K562 (cell line): ENCODE measurements around the gene RNF31. TPM values are rescaled to one million over a fixed set of nuclear protein-coding genes. Genes with fewer than 3 reads are reported as not detected.
A peak's percentile ranks its signal among the peaks of the same experiment; 100 is the strongest.

Experiments
- ATAC-seq: fragments of 200-7000 bp; cut with Tn5 transposase; 3 replicates; pipeline ENCODE4 v1.9.1; 2020; ENCODE audit warnings: moderate library complexity
- BruUV-seq: library from RNA; stranded (reverse); fragments of 400-500 nt; replicated peaks from 2 replicates; lab custom pipeline; 2021; lab: Mats Ljungman, UMichigan
- CTCF ChIA-PET: fragments of 300-600 bp; formaldehyde crosslinking; extraction: SDS; loops from one replicate; lab custom pipeline; 2021; ENCODE audit warnings: low intra/inter-chr PET ratio; lab: Yijun Ruan, JAX
- POLR2A ChIA-PET: fragments of 300-600, 350-650 bp; sonication (Branson Sonifier 250); formaldehyde crosslinking; extraction: SDS; loops from one replicate; lab custom pipeline; 2021; ENCODE audit warnings: antibody characterized with exemption, inconsistent platforms; lab: Yijun Ruan, JAX
- DNase-seq, 4 experiments: peaks; one replicate each; pipeline versions ENCODE4 v3.0.0 to v3.0.0-alpha.2; 2011 to 2018; ENCODE audit warnings: low spot score in 3 of 4, mixed read lengths in 3 of 4; ENCODE audit errors: extremely low read depth in 1 of 4
- FAIRE-seq: peaks from 2 replicates; lab custom pipeline; 2011; peaks lifted over from hg19 to GRCh38; lab: Jason Lieb, UNC
- H2AFZ ChIP-seq: 2 replicates; pipeline ENCODE4 v1.6.0; 2011; ENCODE audit warnings: low read depth, low read length, control low read depth, inconsistent platforms
- H3K27ac ChIP-seq: fragments of 200-600 bp; 3 replicates; pipeline ENCODE4 v1.8.0; 2011; ENCODE audit warnings: low read depth, mild to moderate bottlenecking, control low read depth, inconsistent platforms, low read length, moderate library complexity, mixed read lengths; ENCODE audit errors: extremely low read depth
- H3K27me3 ChIP-seq, 2 experiments: fragments of 300-600 bp in 1 of 2; 2 replicates in 1 of 2; 3 replicates in 1 of 2; pipeline versions ENCODE4 v1.6.0 to v1.8.0; 2011; ENCODE audit warnings: inconsistent platforms in 2 of 2, low read length in 2 of 2, mild to moderate bottlenecking in 1 of 2, mixed read lengths in 1 of 2, moderate library complexity in 1 of 2; ENCODE audit not compliant: control insufficient read depth in 2 of 2, insufficient read depth in 2 of 2
- H3K36me3 ChIP-seq: fragments of 300-600 bp; 3 replicates; pipeline ENCODE4 v1.8.0; 2011; ENCODE audit warnings: mild to moderate bottlenecking, low read length, inconsistent platforms; ENCODE audit not compliant: control insufficient read depth, insufficient read depth
- H3K4me1 ChIP-seq, 2 experiments: fragments of 200-600 bp in 1 of 2; replicated peaks in 1 of 2; 2 replicates in 1 of 2; 3 replicates in 1 of 2; pipeline versions ENCODE4 v1.5.1 to v1.8.0; 2011; ENCODE audit warnings: inconsistent platforms in 2 of 2, low read length in 2 of 2, mild to moderate bottlenecking in 1 of 2, mixed read lengths in 1 of 2, moderate library complexity in 1 of 2; ENCODE audit not compliant: control insufficient read depth in 2 of 2, insufficient read depth in 2 of 2
- H3K4me2 ChIP-seq: 2 replicates; pipeline ENCODE4 v1.6.1; 2011; ENCODE audit warnings: low read length, control low read depth, inconsistent platforms, mixed read lengths; ENCODE audit not compliant: insufficient read depth
- H3K4me3 ChIP-seq: fragments of 200-600 bp; sonication (generic), shearing (Covaris generic); 2 replicates; pipeline ENCODE4 v1.5.1; 2016; ENCODE audit warnings: control low read depth, inconsistent platforms
- H3K79me2 ChIP-seq: fragments of 200-600 bp; 3 replicates; pipeline ENCODE4 v1.8.0; 2011; ENCODE audit warnings: low read length, inconsistent platforms; ENCODE audit not compliant: control insufficient read depth, insufficient read depth
- H3K9ac ChIP-seq, 2 experiments: 2 replicates each; pipeline versions ENCODE4 v1.6.0 to v1.6.1; 2011; ENCODE audit warnings: low read depth in 2 of 2, low read length in 2 of 2, control low read depth in 1 of 2, inconsistent platforms in 1 of 2, mild to moderate bottlenecking in 1 of 2, mixed read lengths in 1 of 2; ENCODE audit not compliant: insufficient read depth in 1 of 2
- H3K9me1 ChIP-seq: one replicate; pipeline ENCODE4 v1.6.0; 2011; ENCODE audit warnings: inconsistent platforms, mild to moderate bottlenecking, low read length, moderate library complexity; ENCODE audit not compliant: control insufficient read depth, insufficient read depth
- H3K9me3 ChIP-seq: replicated peaks from 2 replicates; pipeline ENCODE4 v1.5.1; 2011; ENCODE audit warnings: low read depth, low read length, inconsistent platforms; ENCODE audit not compliant: control insufficient read depth, insufficient read depth
- H4K20me1 ChIP-seq: replicated peaks from 2 replicates; pipeline ENCODE4 v1.6.1; 2011; ENCODE audit warnings: low read length, inconsistent platforms, mixed read lengths; ENCODE audit not compliant: control insufficient read depth, insufficient read depth
- BCOR ChIP-seq: fragments of 450-650 bp; IDR thresholded peaks from 2 replicates; pipeline ENCODE4 v1.6.1; 2016
- CBFA2T2 ChIP-seq: fragments of 450-650 bp; conservative IDR thresholded peaks from 2 replicates; pipeline ENCODE4 v1.6.1; 2017; ENCODE audit warnings: mild to moderate bottlenecking
- KAT2B ChIP-seq: IDR thresholded peaks from one replicate; pipeline ENCODE4 v1.6.1; 2012; ENCODE audit warnings: low read depth, mild to moderate bottlenecking, control low read depth, inconsistent platforms, low read length, moderate library complexity
- NFE2 ChIP-seq: IDR thresholded peaks from 2 replicates; pipeline ENCODE4 v1.6.1; 2014; ENCODE audit warnings: antibody characterized with exemption, low read depth
- PHF20 ChIP-seq: fragments of 450-650 bp; IDR thresholded peaks from 2 replicates; pipeline ENCODE4 v1.6.1; 2018; ENCODE audit not compliant: partially characterized antibody
- PHTF2 ChIP-seq: fragments of 250-450 bp; sonication (Bioruptor Pico); IDR thresholded peaks from 2 replicates; pipeline ENCODE4 v1.5.0; 2021; ENCODE audit warnings: mild to moderate bottlenecking
- POLR2G ChIP-seq: fragments of 200-400 bp; formaldehyde crosslinking; IDR thresholded peaks from 2 replicates; pipeline ENCODE4 v1.6.1; 2017; ENCODE audit warnings: low read depth, mild to moderate bottlenecking, antibody characterized with exemption, low read length, moderate library complexity
- RBM25 ChIP-seq: fragments of 200-400 bp; formaldehyde crosslinking; IDR thresholded peaks from 2 replicates; pipeline ENCODE4 v1.6.1; 2018; ENCODE audit warnings: low read length, low read depth, moderate library complexity; ENCODE audit not compliant: severe bottlenecking
- RUNX1 ChIP-seq: sonication (generic); IDR thresholded peaks from 2 replicates; pipeline ENCODE4 v1.6.1; 2016; ENCODE audit warnings: antibody characterized with exemption, low read depth
- TAF9B ChIP-seq: fragments of 450-650 bp; IDR thresholded peaks from 2 replicates; pipeline ENCODE4 v1.6.1; 2018; ENCODE audit warnings: mild to moderate bottlenecking; ENCODE audit not compliant: partially characterized antibody
- U2AF1 ChIP-seq: fragments of 200-400 bp; formaldehyde crosslinking; optimal IDR thresholded peaks from 2 replicates; pipeline ENCODE3; 2017; ENCODE audit warnings: mild to moderate bottlenecking, low read depth, low read length, moderate library complexity
- ZNF143 ChIP-seq: sonication (generic); formaldehyde crosslinking; IDR thresholded peaks from 2 replicates; pipeline ENCODE4 v1.9.0; 2022; ENCODE audit warnings: mild to moderate bottlenecking, missing genetic modification reagents
- ZNF764 ChIP-seq: fragments of 250-450 bp; sonication (Bioruptor Pico); IDR thresholded peaks from 2 replicates; pipeline ENCODE4 v1.4.0; 2020; ENCODE audit warnings: low read depth, mild to moderate bottlenecking, moderate library complexity
- WGBS: fragments of 100-300 bp; shearing (Covaris generic); methylation state at CpG from one replicate; pipeline ENCODE4 v1.1.6; 2016; ENCODE audit warnings: low coverage, mixed read lengths; ENCODE audit not compliant: insufficient coverage; ENCODE audit errors: missing lambda C conversion rate; 5-methylcytosine and 5-hydroxymethylcytosine counted together
- in situ Hi-C: fragments of 300-500 bp; cut with MboI; formaldehyde crosslinking; loops from 4 replicates; pipeline ENCODE4 v1.15.0; 2018; ENCODE audit warnings: inconsistent platforms, mixed read lengths
- intact Hi-C: fragments of 100-400 bp; cut with micrococcal nuclease; formaldehyde crosslinking; loops from 2 replicates; pipeline ENCODE4 v1.14.2; 2022
- polyA plus RNA-seq, 8 experiments: library from polyadenylated mRNA; depleted of rRNA in 4 of 8; stranded (reverse) in 5 of 8; unstranded in 3 of 8; fragments of >200 nt; fragmentation: Nextera tagmentation in 2 of 8; fragmentation: Illumina TruSeq in 1 of 8; extraction: Ambion mirVana in 2 of 8; extraction: Trizol in 1 of 8; gene quantifications; 2 replicates each; pipeline versions ENCODE4 v1.2.1 to v1.2.3, GENCODE V29; 2011 to 2014; ENCODE audit warnings: inconsistent platforms in 1 of 8, missing spikeins in 1 of 8
- total RNA-seq, 7 experiments: library from RNA; depleted of rRNA in 6 of 7; stranded (reverse); fragments of >200 nt in 6 of 7; fragmentation: Illumina TruSeq in 2 of 7; extraction: Trizol in 2 of 7; gene quantifications; 2 replicates each; pipeline versions ENCODE4 v1.2.1 to v1.2.3, GENCODE V29; 2011 to 2021; ENCODE audit warnings: low replicate concordance in 1 of 7
- TF ChIP-seq, protein P1 (sequence below): fragments of 250-450 bp; sonication (Bioruptor Pico); IDR thresholded peaks from 2 replicates; pipeline ENCODE4 v1.5.0; 2021
- TF ChIP-seq, protein P2 (sequence below): sonication (generic); formaldehyde crosslinking; IDR thresholded peaks from 2 replicates; pipeline ENCODE4 v1.8.0; 2022; ENCODE audit warnings: mild to moderate bottlenecking, missing genetic modification reagents

Gene RNF31
- total and polyA plus RNA-seq, 9 of the 15 experiments (the other 6 are each of a cell fraction or from before 2014, with no cell fraction given), result 3.1 to 47.6 (median 19.1) TPM

DNA sequence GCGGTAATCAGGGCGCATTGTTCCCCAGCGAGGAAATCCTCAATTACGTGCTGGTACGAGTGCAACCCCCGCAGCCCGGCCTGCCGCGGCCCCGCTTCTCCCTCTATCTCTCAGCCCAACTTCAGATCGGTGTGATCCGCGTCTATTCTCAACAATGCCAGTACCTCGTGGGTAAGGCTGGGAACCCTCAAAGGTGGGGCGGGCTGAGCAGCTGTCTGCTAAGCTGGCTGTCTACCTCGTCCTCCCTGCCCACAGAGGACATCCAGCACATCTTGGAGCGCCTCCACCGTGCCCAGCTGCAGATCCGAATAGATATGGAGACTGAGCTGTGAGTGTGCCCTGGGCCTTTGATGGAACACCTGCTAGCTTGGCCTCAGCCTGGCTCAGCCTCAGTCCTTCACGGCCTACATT lies 25.6 kb downstream of the RNF31 start:
- H3K9ac ChIP-seq, result no peak overlapping the region
- H4K20me1 ChIP-seq, result no peaks in the 10 kb centered on the region
- H3K9me1 ChIP-seq, result no peaks in the 10 kb centered on the region
- DNase-seq, result no peak
- intact Hi-C loops (no loop called here), in situ Hi-C loops (no loop called here)
- CTCF ChIA-PET, result no interaction called here
- H3K4me3 ChIP-seq, result no peak overlapping the region
- TF ChIP-seq POLR2G (0 out of 2 replicates have a peak, but pooled peaks have one; percentile 34), U2AF1 (no peak)
- no peaks in the 10 kb centered on the region for H3K9me3 ChIP-seq
- no peak overlapping the region for H3K4me2 ChIP-seq
- no peak for FAIRE-seq
- no peaks in the 10 kb centered on the region for H3K27me3 ChIP-seq
- no peaks in the 10 kb centered on the region; a peak in 3 of 5 replicates for H3K4me1 ChIP-seq
- WGBS, result 70% methylated on average over 9 of the region's 20 CpGs
- no TSS peak for BruUV-seq
- no peaks in the 10 kb centered on the region for H3K79me2 ChIP-seq
- POLR2A ChIA-PET, result interaction anchor here (1.1 to 1.3 kb wide), 2 partner anchors 12 to 37 kb away, joined by 3 to 7 read pairs; partner anchors contain the start of genes IRF9 and PSME1
- no peak overlapping the region for H3K27ac ChIP-seq
- ATAC-seq, result no peak
- H2AFZ ChIP-seq, result no peak overlapping the region
- H3K36me3 ChIP-seq, result no peaks in the 10 kb centered on the region; the same call in 1 of the 3 replicates

DNA sequence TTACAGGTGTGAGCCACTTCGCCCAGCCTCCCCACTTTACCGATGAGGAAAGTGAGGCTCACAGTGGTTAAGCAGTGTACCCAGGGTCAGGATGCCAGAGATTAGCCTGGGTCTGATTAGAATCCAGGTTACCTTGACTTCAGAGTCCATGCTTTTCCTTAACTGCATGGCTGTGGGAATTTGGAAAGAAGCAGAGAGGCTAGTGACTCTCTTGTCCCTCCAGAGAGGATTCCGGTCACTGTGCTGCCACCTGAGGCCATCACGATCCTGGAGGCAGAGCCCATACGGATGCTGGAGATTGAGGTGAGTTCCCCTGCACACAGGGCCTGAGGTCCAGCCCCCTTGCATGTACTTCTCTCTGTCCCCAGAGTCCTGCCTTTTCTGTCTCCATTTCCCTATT lies 29.3 kb downstream of the RNF31 start:
- no peaks in the 10 kb centered on the region; a peak in 3 of 5 replicates for H3K4me1 ChIP-seq
- no peak for ATAC-seq
- H3K27ac ChIP-seq, result no peak overlapping the region
- H2AFZ ChIP-seq, result no peak overlapping the region
- H3K4me3 ChIP-seq, result no peak overlapping the region
- peaks cover 31% of the 10 kb centered on the region; the same call in 2 of the 3 replicates for H3K36me3 ChIP-seq
- WGBS, result 93% methylated on average over 4 of the region's 5 CpGs
- H3K9me1 ChIP-seq, result no peaks in the 10 kb centered on the region
- H3K27me3 ChIP-seq, result no peaks in the 10 kb centered on the region
- in situ Hi-C loops, result no loop called here
- no peaks in the 10 kb centered on the region for H3K9me3 ChIP-seq
- no peak overlapping the region for H3K4me2 ChIP-seq
- CTCF ChIA-PET, result no interaction called here
- DNase-seq, result no peak
- H4K20me1 ChIP-seq, result no peaks in the 10 kb centered on the region
- intact Hi-C loops, result no loop called here
- H3K79me2 ChIP-seq, result no peaks in the 10 kb centered on the region
- POLR2A ChIA-PET, result no interaction called here
- BruUV-seq, result no TSS peak
- H3K9ac ChIP-seq, result peak overlapping the region in 1 of 2 experiments; percentile 68; a peak in 1 of 4 replicates
- no peak for FAIRE-seq
- TF ChIP-seq PHF20, result no peak
- TF ChIP-seq RBM25, result no peak
- no peak for TF ChIP-seq RUNX1
- TF ChIP-seq PHTF2 (CRISPR knock-in tag), result no peak
- no peak for TF ChIP-seq KAT2B
- no peak for TF ChIP-seq TAF9B
- TF ChIP-seq ZNF764 (CRISPR knock-in tag), result no peak
- TF ChIP-seq NFE2, result no peak
- TF ChIP-seq BCOR, result no peak
- no peak for TF ChIP-seq ZNF143 (CRISPR knock-in tag)
- TF ChIP-seq CBFA2T2, result no peak
- TF ChIP-seq, protein P1, sequence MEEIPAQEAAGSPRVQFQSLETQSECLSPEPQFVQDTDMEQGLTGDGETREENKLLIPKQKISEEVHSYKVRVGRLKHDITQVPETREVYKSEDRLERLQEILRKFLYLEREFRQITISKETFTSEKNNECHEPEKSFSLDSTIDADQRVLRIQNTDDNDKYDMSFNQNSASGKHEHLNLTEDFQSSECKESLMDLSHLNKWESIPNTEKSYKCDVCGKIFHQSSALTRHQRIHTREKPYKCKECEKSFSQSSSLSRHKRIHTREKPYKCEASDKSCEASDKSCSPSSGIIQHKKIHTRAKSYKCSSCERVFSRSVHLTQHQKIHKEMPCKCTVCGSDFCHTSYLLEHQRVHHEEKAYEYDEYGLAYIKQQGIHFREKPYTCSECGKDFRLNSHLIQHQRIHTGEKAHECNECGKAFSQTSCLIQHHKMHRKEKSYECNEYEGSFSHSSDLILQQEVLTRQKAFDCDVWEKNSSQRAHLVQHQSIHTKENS, result no peak
- TF ChIP-seq, protein P2, sequence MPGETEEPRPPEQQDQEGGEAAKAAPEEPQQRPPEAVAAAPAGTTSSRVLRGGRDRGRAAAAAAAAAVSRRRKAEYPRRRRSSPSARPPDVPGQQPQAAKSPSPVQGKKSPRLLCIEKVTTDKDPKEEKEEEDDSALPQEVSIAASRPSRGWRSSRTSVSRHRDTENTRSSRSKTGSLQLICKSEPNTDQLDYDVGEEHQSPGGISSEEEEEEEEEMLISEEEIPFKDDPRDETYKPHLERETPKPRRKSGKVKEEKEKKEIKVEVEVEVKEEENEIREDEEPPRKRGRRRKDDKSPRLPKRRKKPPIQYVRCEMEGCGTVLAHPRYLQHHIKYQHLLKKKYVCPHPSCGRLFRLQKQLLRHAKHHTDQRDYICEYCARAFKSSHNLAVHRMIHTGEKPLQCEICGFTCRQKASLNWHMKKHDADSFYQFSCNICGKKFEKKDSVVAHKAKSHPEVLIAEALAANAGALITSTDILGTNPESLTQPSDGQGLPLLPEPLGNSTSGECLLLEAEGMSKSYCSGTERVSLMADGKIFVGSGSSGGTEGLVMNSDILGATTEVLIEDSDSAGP (CRISPR knock-in tag), result no peak
